Upper lobe of left lung (tissue), 6 donors: ENCODE results near the gene TIMM23. TPM values are rescaled to one million over a fixed set of nuclear protein-coding genes. Genes with fewer than 3 reads are reported as not detected.

Experiments
- ATAC-seq, 2 donors: fragments of 200-7000 bp; cut with Tn5 transposase; one replicate each; pipeline ENCODE4 v1.9.1; 2022; ENCODE audit warnings: mild to moderate bottlenecking in 2 of 2, moderate library complexity in 2 of 2; ENCODE audit not compliant: low FRiP score in 2 of 2
- DNase-seq, 2 donors: peaks; one replicate each; pipeline ENCODE4 v3.0.0-alpha.2; 2019 to 2020
- H3K27ac ChIP-seq, 4 donors: fragments of 200-600 bp; sonication (generic); one replicate each; pipeline ENCODE4 v1.5.1; 2016 to 2019
- H3K27me3 ChIP-seq, 4 donors: fragments of 200-600 bp; sonication (generic); one replicate each; pipeline ENCODE4 v1.5.1; 2017 to 2019
- H3K36me3 ChIP-seq, 4 donors: fragments of 200-600 bp; sonication (generic); one replicate each; pipeline ENCODE4 v1.5.1; 2016 to 2019
- H3K4me1 ChIP-seq, 4 donors: fragments of 200-600 bp; sonication (generic); one replicate each; pipeline ENCODE4 v1.5.1; 2018 to 2019
- H3K4me3 ChIP-seq, 4 donors: fragments of 200-600 bp; sonication (generic); one replicate each; pipeline ENCODE4 v1.5.1; 2017 to 2019; ENCODE audit warnings: mild to moderate bottlenecking in 2 of 4, moderate library complexity in 1 of 4
- H3K9me3 ChIP-seq, 4 donors: fragments of 200-600 bp; sonication (generic); one replicate each; pipeline ENCODE4 v1.5.1; 2018 to 2019
- CTCF ChIP-seq, 6 experiments: fragments of 450-650 bp in 4 of 6; fragments of 200-600 bp in 2 of 6; sonication (generic) in 2 of 6; IDR thresholded peaks; one replicate each; pipeline ENCODE4 v1.5.1; 2016 to 2019; ENCODE audit warnings: antibody characterized with exemption in 6 of 6
- EP300 ChIP-seq, 4 donors: sonication (generic); formaldehyde crosslinking; IDR thresholded peaks; one replicate each; pipeline ENCODE4 v1.5.1; 2017; ENCODE audit warnings: antibody characterized with exemption in 4 of 4, control low read depth in 2 of 4
- POLR2A ChIP-seq, 4 donors: fragments of 450-650 bp; IDR thresholded peaks; one replicate each; pipeline ENCODE4 v1.5.1; 2016 to 2017; ENCODE audit warnings: antibody characterized with exemption in 4 of 4, mild to moderate bottlenecking in 2 of 4
- POLR2AphosphoS5 ChIP-seq, 2 donors: sonication (generic); formaldehyde crosslinking; IDR thresholded peaks; one replicate each; pipeline ENCODE4 v1.5.1; 2017; ENCODE audit warnings: antibody characterized with exemption in 2 of 2
- WGBS, 2 donors: methylation state at CpG; one replicate each; pipeline ENCODE4 v1.1.5; 2017 to 2018; 5-methylcytosine and 5-hydroxymethylcytosine counted together
- total RNA-seq, 6 donors: library from RNA; depleted of rRNA in 4 of 6; stranded (reverse); fragments of >200 nt in 4 of 6; gene quantifications; one replicate each; pipeline versions ENCODE4 v1.1.0 to v1.2.1, GENCODE V29; 2016 to 2021
- donor health status: DM: no; HTN: no; CAD: no; lungs with moderate emphysema.
- donor health status: DM: no; HTN: yes; CAD: no; lungs with severe emphysema.

TIMM23 gene
- total RNA-seq, 6 donors from 2014 or later, result 15.8 to 57.6 (median 36.1) TPM

DNA sequence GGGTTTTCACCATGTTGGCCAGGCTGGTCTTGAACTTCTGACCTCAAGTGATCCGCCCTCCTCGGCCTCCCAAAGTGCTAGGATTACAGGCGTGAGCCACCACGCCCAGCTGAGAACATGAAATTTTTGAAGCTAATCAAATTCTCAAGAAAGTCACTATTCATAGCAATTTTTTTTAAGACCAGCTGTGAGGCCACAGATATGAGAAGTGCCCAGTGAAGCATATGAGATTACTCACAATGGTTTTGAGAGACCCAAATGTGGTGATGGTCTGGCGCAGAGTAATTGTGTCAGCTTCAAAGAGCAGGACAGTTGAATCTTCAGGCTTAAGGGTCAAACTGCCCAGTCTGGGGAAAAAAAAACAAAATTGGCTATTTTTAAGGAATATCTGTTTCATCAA, 41.9 kb downstream of the TIMM23 start:
- Histone ChIP-seq H3K4me3 (no peak overlapping the region), H3K4me1 (peaks cover 17 to 38% (median 22%) of the 10 kb centered on the region in 4 donors), H3K27me3 (no peaks in the 10 kb centered on the region), H3K9me3 (no peaks in the 10 kb centered on the region), H3K27ac (no peak overlapping the region), H3K36me3 (peaks cover 35 to 72% (median 52%) of the 10 kb centered on the region in 4 donors)
- ATAC-seq, result no peak
- TF ChIP-seq CTCF (IDR thresholded peaks at IDR 0.05) (no peak), POLR2AphosphoS5 (IDR thresholded peaks at IDR 0.05) (no peak), POLR2A (IDR thresholded peaks at IDR 0.05) (no peak)
- DNase-seq, result no peak
- 93 to 94% methylated on average over 5 of the region's 5 CpGs for WGBS, 2 donors

DNA sequence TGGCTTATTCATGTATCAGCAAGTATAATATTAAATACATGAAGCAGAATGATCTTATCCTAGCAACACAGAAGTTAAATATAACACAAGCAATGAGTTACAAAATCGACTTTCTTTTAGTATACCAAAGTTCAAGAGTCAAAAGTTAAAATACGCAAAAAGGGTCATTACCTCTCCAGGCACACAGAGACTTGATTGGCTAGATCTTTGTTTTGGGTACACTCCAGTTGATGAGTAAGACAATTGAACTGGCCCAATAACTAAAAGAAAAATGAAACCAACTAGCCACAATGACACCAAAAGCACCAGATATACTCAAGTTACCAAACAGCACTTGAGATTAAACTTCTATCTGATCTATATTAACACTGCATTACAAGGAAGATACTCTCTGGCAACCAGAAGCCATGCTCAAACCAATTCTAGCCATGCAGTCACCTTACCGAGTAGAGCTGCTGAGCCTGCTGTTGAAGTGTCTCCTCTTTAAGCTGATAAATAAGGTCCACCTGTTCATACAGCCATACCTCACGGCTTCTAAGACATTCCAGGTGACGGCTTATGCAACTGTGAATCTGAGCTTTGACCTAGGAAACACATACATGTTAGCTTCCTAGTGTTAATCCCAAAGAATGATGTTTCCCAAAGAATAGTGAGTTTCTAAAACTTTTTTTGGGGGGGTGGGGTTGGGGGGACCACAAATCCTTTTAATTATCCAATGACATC, 42.6 kb downstream of the TIMM23 start:
- H3K36me3 ChIP-seq, result peaks cover 31 to 66% (median 46%) of the 10 kb centered on the region in 4 donors
- no peaks in the 10 kb centered on the region for H3K27me3 ChIP-seq
- no peak overlapping the region for H3K27ac ChIP-seq
- H3K4me3 ChIP-seq, result no peak overlapping the region
- no peaks in the 10 kb centered on the region for H3K9me3 ChIP-seq
- H3K4me1 ChIP-seq, result peaks cover 24 to 43% (median 26%) of the 10 kb centered on the region in 4 donors
- no peak for DNase-seq
- 79 to 80% methylated on average over 5 of the region's 5 CpGs for WGBS, 2 donors
- TF ChIP-seq CTCF (IDR thresholded peaks at IDR 0.05) (no peak), POLR2A (IDR thresholded peaks at IDR 0.05) (no peak), POLR2AphosphoS5 (IDR thresholded peaks at IDR 0.05) (no peak), EP300 (IDR thresholded peaks at IDR 0.05) (no peak)
- no peak for ATAC-seq

- Histone ChIP-seq H3K4me1 (peaks cover 35 to 46% (median 36%) of the 10 kb centered on the region in 4 donors), H3K4me3 (no peak overlapping the region), H3K9me3 (no peaks in the 10 kb centered on the region), H3K36me3 (peaks cover 20 to 52% (median 33%) of the 10 kb centered on the region in 4 donors), H3K27ac (no peak overlapping the region), H3K27me3 (no peaks in the 10 kb centered on the region)
- DNase-seq, result no peak
- WGBS, 2 donors, result 92 to 94% methylated on average over 5 of the region's 5 CpGs
- no peak for ATAC-seq
- no peak for TF ChIP-seq EP300 (IDR thresholded peaks at IDR 0.05)
- no peak for TF ChIP-seq POLR2A (IDR thresholded peaks at IDR 0.05)
- TF ChIP-seq CTCF (IDR thresholded peaks at IDR 0.05), result no peak
- TF ChIP-seq POLR2AphosphoS5 (IDR thresholded peaks at IDR 0.05), result no peak
These were observed 43.9 kb downstream of the TIMM23 start for GRCh38 chr10:46016190-46016589.

GRCh38 chr10:46016811-46017210, 44.5 kb downstream of the TIMM23 start:
- peak overlapping the region in 1 of 4 donors; percentile 6 for H3K27ac ChIP-seq
- peaks cover 38 to 52% (median 42%) of the 10 kb centered on the region in 4 donors for H3K4me1 ChIP-seq

More at GRCh38 chr10:46016811-46017210, 44.5 kb downstream of the TIMM23 start:
- peaks cover 19 to 46% (median 27%) of the 10 kb centered on the region in 4 donors for H3K36me3 ChIP-seq
- ATAC-seq (no peak), DNase-seq (no peak)
- 82 to 91% methylated on average over 1 of the region's 1 CpG for WGBS, 2 donors
- no peaks in the 10 kb centered on the region for H3K27me3 ChIP-seq
- H3K9me3 ChIP-seq, result no peaks in the 10 kb centered on the region
- TF ChIP-seq CTCF (IDR thresholded peaks at IDR 0.05), result no peak
- TF ChIP-seq POLR2A (IDR thresholded peaks at IDR 0.05), result no peak
- no peak for TF ChIP-seq EP300 (IDR thresholded peaks at IDR 0.05)
- TF ChIP-seq POLR2AphosphoS5 (IDR thresholded peaks at IDR 0.05), result no peak
- no peak overlapping the region for H3K4me3 ChIP-seq
